AG08395 (cell line): ENCODE data around the gene EDARADD.
"Not testable (repeated sequence)": the region's sequence is repeated elsewhere in the genome, so short reads cannot be mapped to it uniquely, and the experiment has no call there.

Experiments used
- DNase-seq: peaks from one replicate; pipeline ENCODE4 v3.0.0; 2012; ENCODE audit warnings: mixed read lengths, low spot score

The EDARADD gene

DNA sequence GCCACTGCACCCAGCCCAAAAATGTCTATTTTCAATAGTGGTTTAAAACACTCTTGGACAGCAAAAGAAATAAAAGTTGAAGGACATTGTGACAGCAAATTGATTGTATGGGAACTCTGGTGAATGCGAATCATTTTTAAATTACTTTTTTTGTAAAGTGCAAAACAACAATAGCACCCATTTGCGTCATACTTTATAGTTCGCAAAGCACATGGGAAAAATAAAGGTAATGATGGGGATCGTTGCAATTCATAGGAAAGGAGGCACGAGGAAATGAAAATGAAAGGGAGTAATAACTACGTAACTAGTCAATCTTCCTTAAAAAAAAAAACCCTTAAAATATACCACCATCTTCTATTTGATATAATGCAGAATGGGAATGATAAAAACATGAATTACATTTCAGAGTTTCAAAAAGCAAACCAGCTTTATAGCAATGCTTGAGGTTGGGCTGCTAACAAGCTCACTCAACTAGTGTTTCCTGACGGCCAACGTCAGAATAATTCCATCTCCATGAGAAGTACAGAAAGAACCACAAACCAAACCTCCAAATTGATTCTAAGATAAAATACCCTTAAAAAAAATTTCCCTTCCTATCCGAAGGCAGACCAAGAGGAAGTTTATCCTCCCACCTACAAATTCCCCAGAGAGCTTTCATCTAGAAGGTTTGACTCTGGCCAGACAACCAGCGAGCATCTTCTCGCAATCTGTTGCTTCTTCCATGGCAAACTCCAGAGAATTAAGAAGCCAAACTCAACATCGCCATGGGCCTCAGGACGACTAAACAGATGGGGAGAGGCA, at the start of gene EDARADD:
Gene EDARADD, plus strand, starts transcription at position 606 of the 801 bp plus-strand sequence. Its CDS starts 159 bp downstream, at position 765.
- DNase-seq = no peak

DNA sequence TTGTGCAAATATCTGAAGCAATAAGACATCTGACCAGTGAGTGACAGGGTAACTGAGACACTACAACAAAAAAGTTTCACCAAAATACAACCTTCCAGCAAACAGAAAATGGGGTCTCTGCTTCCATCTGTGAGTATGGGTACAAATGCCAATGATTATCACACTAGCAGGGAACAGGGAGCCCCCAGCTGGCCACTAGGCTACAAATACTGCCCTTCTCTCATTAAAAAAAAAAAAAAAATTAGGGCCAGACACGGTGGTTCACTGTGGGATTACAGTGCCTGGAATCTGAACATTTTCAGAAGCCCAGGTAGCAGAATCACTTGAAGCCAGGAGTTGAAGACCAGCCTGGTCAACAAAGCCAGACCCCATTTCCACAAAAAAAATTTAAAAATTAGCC, 48.4 kb upstream of the EDARADD start:
- no peak for DNase-seq

DNA sequence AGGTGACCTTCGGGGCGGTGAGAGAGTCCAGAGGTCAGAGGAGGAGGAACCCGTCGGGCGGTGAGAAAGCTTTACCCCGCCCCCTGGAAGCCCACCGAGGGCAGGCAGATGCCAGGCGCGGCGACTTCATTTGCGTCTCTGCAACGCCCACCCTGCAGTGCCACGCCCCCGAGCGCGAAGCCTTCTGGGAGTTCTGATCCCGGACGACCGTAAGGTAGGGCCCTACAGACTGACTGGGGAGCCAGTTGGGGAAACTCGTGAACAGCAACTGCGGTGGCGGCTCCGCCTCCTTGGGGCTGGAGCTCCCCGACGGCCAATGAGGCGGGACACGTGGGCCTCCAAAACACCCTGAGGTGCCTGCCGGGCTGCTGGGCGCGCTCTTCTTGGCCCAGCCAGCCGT, 46.0 kb upstream of the EDARADD start:
- no peak for DNase-seq

DNA sequence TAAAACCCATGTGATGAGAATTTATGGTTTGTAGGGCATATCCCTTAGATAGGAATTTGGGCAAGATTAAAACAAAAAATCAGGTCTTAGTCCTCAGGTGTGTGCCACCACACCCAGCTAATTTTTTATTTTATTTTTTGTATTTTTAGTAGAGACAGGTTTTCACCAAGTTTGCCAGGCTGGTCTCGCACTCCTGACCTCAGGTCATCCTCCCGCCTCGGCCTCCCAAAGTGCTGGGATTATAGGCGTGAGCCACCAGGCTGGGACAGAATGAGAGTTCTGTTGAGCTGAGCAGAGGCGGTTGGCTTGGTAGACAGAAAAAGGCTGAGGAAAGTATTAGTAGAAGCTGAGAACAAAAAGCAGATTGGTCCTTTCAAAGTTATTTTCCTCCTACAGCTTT, 43.8 kb upstream of the EDARADD start:
- DNase-seq = no peak

DNA sequence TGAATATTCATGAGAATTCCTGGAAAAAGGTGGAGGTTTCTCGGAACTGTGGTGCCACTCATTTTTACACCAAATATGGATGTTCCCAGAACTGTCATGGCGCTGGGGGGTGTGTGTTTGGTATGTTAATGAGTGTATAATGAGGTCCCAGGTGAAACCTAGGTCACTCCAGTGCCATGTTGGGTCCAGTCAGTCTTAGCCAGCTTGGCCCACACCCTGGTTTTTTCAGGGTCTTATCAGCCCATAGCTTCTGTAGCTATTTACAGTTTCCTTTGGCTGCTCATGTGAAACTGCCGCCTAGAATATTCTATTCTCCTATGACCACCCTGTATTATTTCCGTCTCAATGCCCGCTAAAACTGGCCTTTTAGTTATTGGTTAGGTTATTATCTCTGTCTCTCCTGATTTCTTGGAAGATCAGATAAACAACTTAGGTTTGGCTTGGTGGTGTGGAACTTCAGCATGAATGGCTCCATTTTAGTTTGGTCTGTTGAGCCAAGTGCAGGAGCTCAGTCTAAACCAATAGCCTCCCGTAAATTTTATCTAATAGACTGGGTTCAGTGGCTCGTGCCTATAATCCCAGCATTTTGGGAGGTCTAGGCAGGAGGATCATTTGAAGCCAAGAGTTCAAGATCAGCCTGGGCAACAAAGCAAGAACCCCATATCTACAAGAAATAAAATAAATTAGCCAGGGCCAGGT, 42.1 kb upstream of the EDARADD start:
- no peak for DNase-seq

DNA sequence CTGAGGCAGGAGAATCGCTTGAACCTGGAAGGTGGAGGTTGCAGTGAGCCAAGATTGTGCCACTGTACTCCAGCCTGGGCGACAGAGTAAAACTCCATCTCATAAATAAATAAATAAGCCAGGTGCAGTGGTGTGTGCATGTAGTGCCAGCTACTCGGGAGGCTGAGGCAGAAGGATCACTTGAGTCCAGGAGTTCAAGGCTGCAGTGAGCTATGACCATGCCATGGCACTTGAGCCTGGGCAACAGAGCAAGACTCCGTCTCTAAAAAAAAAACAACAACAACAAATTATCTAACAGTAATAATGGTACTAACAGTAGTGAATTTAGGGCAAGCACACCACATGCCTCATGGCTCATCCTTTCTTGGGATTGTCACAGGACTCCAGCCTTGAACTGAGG, 41.3 kb upstream of the EDARADD start:
- DNase-seq = not testable (repeated sequence)

DNA sequence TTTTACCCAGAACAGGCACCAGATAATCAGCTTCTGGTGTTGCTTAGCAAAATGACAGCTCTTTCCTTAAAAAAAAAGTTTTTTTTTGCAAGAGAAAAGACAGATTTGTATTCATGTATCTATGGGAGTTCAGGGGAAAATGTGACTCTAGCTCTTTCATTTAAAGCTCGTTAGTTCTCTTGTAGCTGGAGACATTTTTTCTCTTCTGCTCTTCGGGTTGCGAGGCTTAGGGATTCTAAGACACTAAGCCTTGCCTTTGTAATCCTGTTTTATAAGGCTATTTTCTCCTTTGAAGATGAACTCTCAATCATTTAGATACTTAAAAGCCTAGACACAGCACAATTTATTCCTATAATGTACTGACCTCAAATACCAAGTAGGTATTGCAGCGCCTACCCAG, 40.3 kb upstream of the EDARADD start:
- no peak for DNase-seq

DNA sequence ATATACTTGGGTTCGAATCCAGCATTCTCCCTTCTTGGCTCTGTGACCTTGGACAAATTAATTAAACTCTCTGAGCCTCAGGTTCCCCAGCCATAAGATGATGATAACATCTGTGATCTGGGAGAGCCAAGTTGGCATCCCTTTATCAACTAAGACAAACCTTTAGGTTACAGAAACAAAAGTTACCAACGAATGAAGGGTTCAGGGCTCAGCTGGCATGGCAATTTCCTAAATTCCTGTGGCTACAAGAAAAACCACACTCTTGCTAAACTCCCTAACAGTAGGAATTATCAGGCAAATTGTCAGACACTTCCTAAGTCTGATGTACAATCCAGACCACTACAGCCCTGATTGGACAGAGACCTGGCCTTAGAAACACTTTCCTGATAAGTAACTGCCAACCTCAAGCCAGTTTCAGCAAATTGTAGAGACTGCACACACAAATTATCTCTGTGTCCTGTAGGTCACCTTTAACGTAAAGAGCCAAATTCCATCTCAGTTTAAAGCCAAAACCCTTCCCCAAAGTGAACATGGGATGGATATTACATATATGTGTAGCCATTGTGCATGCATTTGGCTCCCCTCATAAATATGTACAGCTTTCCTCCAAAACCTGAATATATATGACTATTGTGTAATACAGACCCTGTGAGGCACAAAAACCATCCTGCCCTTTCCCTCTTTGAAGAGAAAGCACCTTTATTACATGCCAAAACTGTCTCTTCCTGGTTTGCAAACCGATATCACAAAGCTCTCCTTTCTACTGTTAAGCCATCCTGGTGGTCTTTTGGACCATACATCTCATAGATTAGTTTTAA, 39.5 kb upstream of the EDARADD start:
- DNase-seq = no peak

DNA sequence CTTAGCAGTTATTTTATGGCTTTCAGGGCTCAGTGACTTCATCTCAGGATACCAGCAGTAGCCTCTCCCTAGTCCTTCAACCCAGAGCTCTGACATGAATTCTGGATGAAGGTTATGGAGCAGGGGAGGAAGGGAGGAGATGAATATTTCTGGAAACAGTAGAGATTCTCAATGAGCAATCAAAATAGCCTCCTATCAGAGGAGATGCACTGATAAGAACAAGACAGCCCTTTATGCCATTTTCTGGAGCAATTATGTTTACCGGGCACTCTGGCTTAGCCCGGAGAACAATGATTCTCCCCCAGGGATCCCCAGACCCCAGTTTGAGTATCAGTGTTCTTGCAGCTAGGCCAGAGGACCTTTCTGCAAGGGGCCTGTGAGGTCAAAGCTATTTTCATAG, 37.9 kb upstream of the EDARADD start:
- no peak for DNase-seq

DNA sequence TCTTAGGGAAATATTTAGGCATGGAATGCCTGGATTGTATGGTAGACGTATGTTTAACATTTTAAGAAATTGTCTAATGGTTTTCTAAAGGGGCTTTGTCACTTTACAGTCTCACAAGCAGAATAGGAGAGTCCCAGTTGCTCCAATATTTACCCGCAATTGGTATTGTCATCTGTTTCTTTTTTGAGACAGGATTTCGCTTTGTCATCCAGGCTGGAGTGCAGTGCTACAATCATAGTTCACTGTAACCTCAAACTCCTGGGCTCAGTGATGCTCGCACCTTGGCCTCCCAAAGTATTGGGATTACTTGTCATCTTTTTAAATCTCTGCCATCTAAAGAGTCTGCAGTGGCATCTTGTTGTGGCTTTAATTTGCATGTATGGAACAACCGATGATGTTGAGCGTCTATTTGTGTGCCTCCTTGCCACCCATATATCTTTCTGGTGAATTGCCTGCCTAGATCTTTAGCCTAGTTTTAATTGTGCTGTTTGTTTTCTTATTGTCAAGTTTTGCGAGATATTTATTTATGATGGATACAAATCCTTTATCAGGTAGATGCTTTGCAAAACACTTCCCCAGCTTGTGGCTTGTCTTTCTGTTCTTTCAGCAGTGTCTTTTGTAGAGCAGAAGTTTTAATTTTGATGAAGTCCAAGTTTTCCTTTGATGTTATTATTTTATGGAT, 32.0 kb upstream of the EDARADD start:
- DNase-seq = no peak

DNA sequence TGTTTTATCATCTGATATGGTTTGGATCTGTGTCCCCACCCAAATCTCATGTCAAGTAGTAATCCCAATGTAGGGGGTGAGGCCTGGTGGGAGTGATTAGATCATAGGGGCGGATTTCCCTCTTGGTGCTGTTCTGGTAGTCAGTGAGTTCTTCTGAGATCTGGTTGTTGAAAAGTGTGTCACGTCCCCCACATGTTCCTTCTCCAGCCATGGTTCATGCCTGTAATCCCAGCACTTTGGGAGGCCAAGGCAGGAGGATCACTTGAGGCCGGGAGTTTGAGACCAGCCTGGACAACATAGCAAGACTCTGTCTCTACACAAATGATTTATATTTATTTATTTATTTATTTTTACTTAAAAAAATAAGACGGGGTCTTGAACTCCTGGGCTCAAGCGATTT, 30.8 kb upstream of the EDARADD start:
- no peak for DNase-seq

DNA sequence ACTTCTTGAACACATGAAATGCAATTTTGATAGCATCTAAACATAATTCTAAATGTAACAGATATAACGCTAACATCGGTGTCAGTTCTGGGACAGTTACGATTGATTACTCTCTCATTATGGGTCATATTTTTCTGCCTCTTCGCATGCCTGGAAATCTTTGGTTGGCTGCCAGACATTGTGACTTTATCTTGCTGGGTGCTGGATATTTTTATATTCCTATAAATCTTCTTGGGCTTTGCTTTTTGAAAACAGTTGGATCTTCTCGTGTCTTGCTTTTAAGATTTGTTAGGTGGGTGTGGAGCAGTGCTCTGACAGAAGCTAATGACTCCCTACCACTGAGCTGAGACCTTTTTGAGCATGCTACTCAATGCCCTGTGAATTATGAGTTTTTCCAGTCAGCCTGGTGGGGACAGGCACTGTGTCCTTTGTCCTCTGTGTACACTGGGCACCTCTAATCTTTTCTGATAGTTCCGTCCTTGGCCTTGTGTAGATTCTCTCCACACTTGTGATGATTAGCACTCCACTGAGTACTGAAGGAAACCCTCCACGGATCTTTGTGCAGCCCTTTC, 28.0 kb upstream of the EDARADD start:
- no peak for DNase-seq

DNA sequence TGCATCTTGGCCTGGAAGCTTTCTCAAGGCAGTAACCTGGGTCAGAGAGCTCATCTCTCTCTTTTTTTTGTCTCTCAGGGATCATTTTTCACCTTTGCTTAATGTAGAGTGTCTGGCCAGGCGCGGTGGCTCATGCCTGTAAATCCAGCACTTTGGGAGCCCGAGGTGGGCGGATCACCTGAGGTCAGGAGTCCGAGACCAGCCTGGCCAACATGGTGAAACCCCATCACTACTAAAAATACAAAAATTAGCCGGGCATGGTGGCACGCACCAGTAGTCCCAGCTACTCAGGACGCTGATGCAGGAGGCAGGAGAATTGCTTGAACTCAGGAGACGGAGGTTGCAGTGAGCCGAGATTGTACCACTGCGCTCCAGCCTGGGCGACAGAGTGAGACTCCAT, 27.4 kb upstream of the EDARADD start:
- not testable (repeated sequence) for DNase-seq

DNA sequence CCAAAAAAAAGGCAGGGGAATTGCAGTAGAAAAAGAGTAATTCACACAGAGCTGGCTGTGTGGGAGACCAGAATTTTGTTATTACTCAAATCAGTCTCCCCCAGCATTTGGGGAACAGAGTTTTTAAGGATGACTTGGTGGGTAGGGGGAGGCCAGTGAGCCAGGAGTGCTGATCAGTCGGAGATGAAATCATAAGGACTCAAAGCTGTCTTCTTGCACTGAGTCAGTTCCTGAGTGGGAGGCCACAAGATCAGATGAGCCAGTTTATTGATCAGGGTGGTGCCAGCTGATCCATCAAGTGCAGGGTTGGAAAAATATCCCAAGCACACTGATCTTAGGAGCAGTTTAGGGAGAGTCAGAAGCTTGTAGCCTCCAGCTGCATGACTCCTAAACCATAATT, 23.7 kb upstream of the EDARADD start:
- no peak for DNase-seq

DNA sequence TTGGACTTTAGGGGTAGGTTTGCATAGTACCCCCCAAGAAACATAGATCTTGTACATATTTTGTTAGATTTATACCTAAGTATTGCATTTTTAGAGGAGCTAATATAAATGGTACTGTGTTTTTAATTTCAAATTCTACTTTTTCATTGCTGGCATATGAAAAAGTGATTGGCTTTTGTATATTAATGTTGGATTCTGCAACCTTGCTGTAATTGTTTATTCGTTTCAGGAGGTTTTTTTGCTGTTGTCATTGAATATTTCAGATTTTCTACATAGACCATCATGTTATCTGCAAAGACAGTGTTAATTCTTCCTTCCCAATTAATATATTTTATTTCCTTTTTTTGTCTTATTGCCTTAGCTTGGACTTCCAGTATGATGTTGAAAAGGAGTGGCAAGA, 23.0 kb upstream of the EDARADD start:
- DNase-seq = no peak

DNA sequence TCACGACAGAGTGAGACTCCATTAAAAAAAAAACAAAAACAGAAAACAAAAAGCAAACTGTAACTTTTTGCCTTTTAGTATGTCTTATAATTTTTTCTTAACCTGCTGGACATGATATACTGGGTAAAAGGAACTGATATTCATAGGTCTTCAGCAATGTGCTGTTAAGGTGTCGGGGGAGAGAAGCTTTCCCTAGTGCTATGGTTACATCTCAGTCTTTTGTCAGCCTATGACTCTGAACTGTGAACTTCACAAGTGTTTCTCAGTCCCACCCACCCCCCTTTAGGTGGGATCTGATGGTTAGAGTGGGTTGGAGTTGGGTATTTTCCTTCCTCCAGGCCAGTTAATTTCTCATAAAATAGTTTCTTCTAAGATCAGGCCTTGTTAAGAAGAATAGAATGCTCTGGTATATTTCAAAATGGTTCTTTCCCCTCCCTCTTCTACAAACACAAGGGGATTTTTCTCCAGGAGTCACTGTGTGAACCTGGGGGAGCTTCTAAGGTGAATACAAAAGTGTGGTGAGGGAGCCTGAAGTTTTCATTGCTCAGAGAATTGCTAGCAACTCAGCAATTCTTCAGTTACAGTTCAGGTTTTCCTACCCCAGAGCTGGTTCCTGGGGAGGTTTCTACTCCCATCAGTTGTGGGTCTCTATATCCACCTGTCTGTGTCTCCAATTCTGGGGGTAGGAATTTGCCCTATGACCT, 16.1 kb upstream of the EDARADD start:
- no peak for DNase-seq

DNA sequence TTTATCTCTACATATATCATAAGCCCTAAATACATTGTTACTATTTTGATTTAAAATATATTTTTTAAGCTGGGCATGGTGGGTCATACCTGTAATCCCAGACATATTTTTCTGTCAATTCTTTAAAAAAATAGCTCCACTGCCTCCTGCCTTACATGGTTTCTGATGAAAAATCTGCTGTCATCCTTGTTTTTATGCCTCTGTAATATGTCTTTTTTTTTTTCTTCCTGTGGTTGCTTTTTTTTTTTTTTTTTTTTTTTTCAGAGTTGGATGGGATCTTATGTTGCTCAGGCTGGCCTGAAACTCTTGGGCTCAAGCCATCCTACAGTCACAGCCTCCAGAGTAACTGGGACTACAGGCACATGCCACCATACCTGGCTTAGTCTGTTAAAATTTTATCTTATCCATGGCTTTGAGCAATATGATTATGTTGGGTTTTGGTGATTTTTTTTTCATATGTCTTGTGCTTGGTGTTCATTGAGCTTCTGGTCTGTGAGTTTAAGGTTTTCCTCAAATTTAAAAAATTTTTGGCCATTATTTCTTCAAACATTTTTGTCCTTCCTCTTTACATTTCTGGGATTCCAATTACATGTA, 12.4 kb upstream of the EDARADD start:
- DNase-seq = no peak

DNA sequence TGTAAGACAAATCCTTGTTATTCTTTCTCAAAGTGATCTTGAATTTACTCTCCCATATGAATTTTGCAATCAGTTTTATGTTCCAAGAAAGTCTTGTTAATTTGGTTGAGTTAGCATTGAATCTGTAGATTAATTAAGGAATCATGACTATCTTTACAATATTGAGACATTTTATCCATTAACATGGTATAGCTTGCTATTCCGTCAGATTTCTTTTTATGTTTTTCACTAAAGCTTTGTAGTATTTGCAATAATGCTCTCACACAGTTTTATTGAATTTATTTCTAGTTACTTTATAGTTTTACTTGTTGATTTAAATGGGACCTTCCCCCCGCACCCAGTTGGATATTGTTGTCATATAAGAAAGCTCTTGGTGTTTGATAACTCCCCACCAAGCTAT, 5.8 kb upstream of the EDARADD start:
- DNase-seq = no peak

DNA sequence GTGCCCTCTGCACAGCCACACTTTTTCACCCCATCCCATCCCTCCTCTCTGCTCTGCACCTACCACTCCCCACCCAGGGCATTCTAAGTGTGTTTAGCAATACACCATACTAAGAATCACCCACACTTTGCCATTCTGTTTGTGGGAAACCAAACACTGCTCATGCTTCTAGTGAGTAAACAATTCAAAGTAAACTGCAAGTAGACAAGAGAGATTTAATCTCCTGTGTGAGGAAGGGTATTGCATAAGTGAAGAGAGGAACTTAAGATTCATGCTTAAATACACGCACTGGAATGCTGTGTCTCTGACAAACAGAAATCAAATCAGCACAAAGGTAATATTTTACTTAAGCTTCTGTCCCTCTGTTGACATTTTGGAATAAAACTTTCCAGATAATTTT, 4.8 kb upstream of the EDARADD start:
- no peak for DNase-seq

DNA sequence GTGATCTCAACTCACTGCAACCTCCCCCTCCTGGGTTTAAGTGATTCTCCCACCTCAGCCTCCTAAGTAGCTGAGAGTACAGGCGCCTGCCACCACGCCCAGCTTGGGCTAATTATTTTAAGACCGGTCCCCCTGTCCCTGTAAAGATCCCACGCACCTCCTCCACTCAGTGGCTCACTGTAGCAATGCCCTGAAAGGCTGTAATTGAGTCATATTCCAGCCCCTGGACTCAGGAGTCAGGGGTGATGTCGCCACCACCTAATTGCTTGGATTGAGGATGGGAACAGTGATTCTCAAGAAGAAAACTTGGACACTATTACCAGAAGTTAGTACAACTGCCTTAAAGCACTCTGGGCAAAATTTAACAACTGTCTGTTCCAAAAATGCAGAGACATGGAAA, 3.1 kb upstream of the EDARADD start:
- DNase-seq = no peak

DNA sequence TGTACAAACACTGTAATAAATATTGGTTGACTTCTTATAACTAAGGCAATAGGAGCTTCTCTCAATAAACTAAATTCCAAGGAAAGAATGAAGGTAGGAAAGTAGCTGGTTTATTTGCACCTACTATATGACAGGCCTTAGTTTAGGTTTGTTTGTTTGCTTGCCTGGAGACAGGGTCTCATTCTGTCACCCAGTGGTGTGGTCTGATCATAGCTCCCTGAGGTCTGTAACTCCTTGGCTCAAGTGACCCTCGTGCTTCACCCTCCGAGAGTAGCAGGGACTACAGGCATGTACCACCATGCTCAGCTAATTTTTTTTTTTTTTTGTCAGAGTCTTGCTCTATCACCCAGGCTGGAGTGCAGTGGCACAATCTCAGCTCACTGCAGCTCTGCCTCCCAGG, 1.9 kb upstream of the EDARADD start:
- no peak for DNase-seq
